Measurements from ENCODE around the gene RASGRF1.

The RASGRF1 gene

DNA sequence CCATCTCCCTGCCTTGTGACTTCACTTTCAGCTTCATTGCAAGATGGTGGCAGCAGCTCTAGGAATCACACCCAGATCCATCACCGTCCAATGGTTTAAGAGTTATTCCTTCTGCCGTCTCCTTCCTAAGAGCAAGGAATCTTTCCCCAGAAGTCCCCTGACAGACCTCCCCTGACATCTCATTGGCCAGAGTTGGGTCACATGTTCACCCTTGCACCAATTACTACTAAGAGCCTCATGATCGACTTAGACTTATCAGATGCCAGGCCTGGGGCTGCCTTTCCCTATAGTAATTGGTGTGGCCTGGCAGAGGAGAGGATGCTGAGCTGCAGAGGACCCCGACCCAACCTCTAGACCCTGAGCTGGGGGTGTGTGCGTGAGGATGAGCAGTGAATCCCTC is 31.8 kb upstream of the RASGRF1 start:
- no peak for ATAC-seq
- no peak for TF ChIP-seq TCF4 (CRISPR knock-in tag; IDR thresholded peaks at IDR 0.05; ENCODE audit: borderline replicate concordance)
- no peak for TF ChIP-seq POU6F1 (CRISPR knock-in tag; IDR thresholded peaks at IDR 0.05; ENCODE audit: borderline replicate concordance, low read depth)
- TF ChIP-seq PATZ1 (CRISPR knock-in tag; IDR thresholded peaks at IDR 0.05; ENCODE audit: borderline replicate concordance), result no peak

DNA sequence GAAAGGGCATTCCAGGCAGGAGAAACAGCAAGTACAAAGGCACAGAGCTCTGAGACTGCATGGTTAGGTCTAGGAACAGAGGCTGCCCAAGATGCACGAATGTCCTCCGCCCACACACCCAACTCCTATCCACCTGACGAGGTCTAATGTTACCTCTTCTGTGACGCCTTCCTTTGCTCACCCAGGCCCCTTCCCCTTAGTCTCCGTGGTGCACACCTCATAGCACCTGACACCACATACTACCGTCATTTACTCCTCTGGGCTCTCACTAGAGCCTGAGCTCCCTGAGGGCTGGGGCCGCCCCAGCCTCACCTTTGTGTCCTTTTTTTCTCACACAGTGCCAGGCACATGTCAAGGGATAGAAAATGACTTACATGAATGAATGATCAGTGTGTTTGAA is 31.0 kb upstream of the RASGRF1 start:
- ATAC-seq, result no peak
- TF ChIP-seq ARNTL (CRISPR knock-in tag; IDR thresholded peaks at IDR 0.05; ENCODE audit: borderline replicate concordance, low read depth), result no peak
- no peak for TF ChIP-seq CSRNP3 (CRISPR knock-in tag; IDR thresholded peaks at IDR 0.05)
- TF ChIP-seq ESRRG (CRISPR knock-in tag; IDR thresholded peaks at IDR 0.05), result no peak
- TF ChIP-seq SNAI2 (CRISPR knock-in tag; IDR thresholded peaks at IDR 0.05), result no peak
- TF ChIP-seq PATZ1 (CRISPR knock-in tag; IDR thresholded peaks at IDR 0.05; ENCODE audit: borderline replicate concordance), result no peak
- no peak for TF ChIP-seq ZNF70 (CRISPR knock-in tag; IDR thresholded peaks at IDR 0.05)
- no peak for TF ChIP-seq ZC3H10 (CRISPR knock-in tag; IDR thresholded peaks at IDR 0.05)

- no peak for TF ChIP-seq GLIS3 (CRISPR knock-in tag; IDR thresholded peaks at IDR 0.05)
- TF ChIP-seq RARB (CRISPR knock-in tag; IDR thresholded peaks at IDR 0.05), result no peak
- no peak for TF ChIP-seq TCF4 (CRISPR knock-in tag; IDR thresholded peaks at IDR 0.05; ENCODE audit: borderline replicate concordance)
- TF ChIP-seq BACH2 (CRISPR knock-in tag; IDR thresholded peaks at IDR 0.05; ENCODE audit: borderline replicate concordance), result no peak
- no peak for TF ChIP-seq TSHZ2 (CRISPR knock-in tag; IDR thresholded peaks at IDR 0.05)
- no peak for ATAC-seq
Observed at GRCh38 chr15:79117442-79118204, 27.0 kb upstream of the RASGRF1 start.

DNA sequence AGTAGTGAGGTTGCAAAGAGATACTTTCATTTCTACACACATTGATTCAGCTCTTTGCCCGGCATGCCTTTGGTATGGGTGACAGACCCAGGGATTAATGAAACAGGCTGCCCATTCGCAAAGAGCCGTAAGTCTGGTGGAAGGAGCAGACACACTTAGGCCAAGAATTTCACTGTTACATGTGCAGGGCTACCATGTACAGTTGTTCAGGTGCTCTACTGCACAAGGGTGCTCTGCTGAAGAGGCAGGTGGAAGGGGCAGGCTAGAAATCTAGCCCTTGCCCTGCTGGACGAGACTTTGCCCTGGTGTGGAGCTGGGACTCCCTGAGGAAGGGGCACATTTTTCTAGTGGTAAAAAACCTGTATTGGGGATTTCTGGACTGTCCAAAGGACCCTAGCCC is 26.2 kb upstream of the RASGRF1 start:
- TF ChIP-seq SNAI2 (CRISPR knock-in tag; IDR thresholded peaks at IDR 0.05) (no peak), CSDC2 (CRISPR knock-in tag; IDR thresholded peaks at IDR 0.05) (no peak), PPARA (CRISPR knock-in tag; IDR thresholded peaks at IDR 0.05; ENCODE audit: borderline replicate concordance) (no peak), PATZ1 (CRISPR knock-in tag; IDR thresholded peaks at IDR 0.05; ENCODE audit: borderline replicate concordance) (no peak), ZFP30 (CRISPR knock-in tag; IDR thresholded peaks at IDR 0.05) (no peak), POU6F1 (CRISPR knock-in tag; IDR thresholded peaks at IDR 0.05; ENCODE audit: borderline replicate concordance, low read depth) (no peak), TCF4 (CRISPR knock-in tag; IDR thresholded peaks at IDR 0.05; ENCODE audit: borderline replicate concordance) (no peak), ARNTL (CRISPR knock-in tag; IDR thresholded peaks at IDR 0.05; ENCODE audit: borderline replicate concordance, low read depth) (no peak), ZFP3 (CRISPR knock-in tag; IDR thresholded peaks at IDR 0.05) (no peak), GLIS3 (CRISPR knock-in tag; IDR thresholded peaks at IDR 0.05) (no peak), OSR1 (CRISPR knock-in tag; IDR thresholded peaks at IDR 0.05) (no peak)
- TF ChIP-seq, protein P1, sequence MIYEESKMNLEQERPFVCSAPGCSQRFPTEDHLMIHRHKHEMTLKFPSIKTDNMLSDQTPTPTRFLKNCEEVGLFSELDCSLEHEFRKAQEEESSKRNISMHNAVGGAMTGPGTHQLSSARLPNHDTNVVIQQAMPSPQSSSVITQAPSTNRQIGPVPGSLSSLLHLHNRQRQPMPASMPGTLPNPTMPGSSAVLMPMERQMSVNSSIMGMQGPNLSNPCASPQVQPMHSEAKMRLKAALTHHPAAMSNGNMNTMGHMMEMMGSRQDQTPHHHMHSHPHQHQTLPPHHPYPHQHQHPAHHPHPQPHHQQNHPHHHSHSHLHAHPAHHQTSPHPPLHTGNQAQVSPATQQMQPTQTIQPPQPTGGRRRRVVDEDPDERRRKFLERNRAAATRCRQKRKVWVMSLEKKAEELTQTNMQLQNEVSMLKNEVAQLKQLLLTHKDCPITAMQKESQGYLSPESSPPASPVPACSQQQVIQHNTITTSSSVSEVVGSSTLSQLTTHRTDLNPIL (CRISPR knock-in tag; IDR thresholded peaks at IDR 0.05; ENCODE audit: low read depth), result no peak
- no peak for ATAC-seq

All from SK-N-SH treated with all-trans-retinoic acid at 6 μM for 48 hours (cell line).